Measurements from ENCODE around the gene TBL1XR1.
A peak's percentile ranks its signal among the peaks of the same experiment; 100 is the strongest.
"Not testable (repeated sequence)": the region's sequence is repeated elsewhere in the genome, so short reads cannot be mapped to it uniquely, and the experiment has no call there.

The TBL1XR1 gene

DNA sequence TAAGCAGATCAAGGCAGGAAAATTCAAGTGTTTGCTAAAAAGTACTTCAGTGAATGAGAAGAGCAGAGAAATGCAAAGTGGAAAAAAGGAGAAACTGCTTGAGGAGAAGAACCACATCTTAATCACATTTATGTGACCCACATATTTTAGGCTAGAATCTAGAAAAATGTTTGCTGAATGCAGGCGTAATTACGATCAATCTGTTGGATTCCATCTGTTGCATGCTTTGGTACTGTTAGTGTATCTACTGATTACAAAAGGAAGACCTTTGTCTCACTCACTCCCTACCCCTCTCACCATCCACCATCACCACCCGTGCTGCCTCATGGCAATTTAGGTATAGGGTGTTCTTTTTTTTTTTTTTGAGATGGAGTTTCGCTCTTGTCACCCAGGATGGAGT is 9.7 kb upstream of the TBL1XR1 start:
- DNase-seq = no peak

DNA sequence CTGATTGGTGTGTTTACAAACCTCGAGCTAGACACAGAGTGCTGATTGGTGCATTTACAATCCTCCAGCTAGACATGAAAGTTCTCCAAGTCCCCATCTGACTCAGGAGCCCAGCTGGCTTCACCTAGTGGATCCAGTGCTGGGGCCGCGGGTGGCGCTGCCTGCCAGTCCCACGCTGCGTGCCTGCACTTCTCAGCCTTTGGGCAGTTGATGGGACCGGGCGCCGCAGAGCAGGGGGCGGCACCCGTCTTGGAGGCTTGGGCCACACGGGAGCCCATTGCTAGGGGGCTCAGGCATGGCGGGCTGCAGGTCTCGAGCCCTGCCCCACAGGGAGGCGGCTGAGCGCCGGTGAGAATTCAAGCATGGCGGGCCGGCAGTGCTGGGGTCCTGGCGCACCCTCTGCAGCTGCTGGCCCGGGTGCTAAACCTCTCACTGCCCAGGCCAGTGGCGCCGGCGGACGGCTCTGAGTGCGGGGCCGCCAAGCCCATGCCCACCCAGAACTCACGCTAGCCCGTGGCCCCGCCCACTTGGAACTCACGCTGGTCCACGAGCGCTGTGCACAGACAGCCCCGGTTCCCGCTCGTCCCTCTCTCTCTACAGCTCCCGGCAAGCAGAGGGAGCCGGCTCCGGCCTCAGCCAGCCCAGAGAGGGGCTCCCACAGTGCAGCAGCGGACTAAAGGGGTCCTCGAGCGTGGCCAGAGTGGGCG is 6.6 kb upstream of the TBL1XR1 start:
- no peak for DNase-seq

DNA sequence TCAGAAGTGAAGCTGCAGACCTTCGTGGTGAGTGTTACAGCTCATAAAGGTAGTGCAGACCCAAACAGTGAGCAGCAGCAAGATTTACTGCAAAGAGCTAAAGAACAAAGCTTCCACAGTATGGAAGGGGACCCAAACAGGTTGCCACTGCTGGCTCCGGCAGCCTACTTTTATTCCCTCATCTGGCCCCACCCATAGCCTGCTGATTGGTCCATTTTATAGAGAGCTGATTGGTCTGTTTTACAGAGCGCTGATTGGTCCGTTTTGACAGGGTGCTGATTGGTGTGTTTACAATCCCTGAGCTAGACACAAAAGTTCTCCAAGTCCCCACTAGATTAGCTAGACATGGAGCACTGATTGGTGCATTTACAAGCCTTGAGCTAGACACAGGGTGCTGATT is 5.7 kb upstream of the TBL1XR1 start:
- not testable (repeated sequence) for DNase-seq

DNA sequence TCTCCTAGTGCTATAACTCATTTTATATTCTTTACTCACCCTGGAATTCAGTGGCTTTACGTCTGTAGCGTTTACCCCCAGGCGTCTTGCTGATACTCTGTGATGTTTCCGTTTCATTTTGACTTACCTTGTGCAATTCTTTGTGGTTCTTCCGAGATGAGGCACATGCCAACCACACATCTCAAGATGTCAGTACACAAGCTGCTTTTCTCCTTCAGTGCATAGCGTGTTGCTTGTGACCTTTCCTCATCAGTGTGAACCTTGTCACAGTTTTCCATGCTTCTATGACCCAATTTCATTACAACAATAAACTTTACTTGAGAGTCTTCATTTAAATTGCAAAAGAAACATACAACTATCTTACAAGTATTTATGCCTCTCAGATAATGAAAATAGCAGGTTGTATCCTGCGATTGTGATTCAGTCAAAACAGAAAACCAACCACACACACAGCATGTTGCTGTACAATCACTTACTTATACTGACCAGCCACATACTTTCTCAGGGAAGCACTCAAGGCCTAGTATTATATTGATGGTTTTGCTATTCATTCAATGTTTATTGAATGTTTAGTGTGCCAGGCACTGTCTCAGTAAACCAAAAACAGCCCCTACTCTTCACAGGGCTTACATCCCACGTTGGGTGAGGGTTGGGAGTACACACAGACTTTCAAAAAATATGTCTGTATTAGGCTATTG is 4.6 kb upstream of the TBL1XR1 start:
- no peak for DNase-seq

DNA sequence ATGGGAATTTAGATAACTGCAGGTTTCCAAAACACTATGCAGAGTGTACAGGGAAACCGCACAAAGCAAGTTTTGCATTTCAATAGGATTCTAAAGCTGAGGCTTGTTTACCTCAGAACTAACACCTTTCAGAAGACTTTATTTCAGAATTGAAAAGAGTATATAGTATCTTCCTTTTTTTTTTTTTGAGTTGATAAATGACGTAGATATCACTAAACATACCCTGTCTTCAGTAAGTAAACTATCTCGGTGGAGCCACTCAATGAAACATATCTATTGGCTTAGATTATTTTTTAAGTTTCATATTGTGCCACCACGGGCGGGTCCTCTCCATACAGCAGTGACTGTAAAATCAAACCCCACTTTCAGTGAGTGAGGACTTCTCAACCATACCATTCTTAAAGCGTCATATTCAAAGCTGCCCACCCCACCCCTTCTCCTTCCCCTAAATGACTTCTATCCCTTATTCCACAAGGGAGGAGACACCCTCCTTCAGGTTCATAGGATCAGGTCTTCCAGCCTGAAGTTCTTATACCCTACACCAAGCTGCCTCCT is 2.0 kb upstream of the TBL1XR1 start:
- DNase-seq = no peak

DNA sequence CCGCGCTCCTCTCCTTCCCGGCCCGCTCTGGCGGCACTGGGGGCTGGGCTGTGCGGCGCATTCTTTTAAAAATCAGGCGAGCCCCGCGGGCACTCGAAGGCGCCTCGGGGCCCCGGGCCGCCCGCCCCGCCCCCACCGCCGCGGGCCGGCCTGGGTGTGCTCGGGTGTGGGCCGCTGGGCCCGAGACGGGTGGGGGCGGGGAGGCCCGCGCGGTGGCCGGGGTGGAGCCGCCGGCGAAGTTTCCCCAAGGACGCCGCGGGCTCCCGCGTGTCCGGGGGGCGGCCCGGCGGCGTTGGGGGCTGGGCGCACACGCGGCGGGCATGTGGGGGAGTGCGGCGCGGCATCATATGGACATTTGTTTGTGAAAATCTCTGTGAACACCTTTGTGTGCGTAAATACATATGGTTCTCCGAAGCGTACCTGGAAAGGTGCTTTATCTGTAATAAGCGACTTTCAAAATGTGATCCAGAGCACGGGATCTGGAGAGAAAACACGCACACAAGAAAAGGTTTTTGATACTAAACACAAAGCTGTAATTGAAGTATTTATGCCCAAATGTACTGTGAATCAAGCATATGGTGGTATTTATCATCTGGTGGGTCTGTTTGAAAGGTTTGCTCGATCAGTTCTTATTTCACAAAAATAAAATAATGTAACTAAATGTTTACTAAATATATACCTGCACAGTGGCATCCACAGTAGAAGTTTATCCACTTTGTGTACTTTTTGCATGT is 612 bp upstream of the TBL1XR1 start:
- DNase-seq = peak; percentile 72

DNA sequence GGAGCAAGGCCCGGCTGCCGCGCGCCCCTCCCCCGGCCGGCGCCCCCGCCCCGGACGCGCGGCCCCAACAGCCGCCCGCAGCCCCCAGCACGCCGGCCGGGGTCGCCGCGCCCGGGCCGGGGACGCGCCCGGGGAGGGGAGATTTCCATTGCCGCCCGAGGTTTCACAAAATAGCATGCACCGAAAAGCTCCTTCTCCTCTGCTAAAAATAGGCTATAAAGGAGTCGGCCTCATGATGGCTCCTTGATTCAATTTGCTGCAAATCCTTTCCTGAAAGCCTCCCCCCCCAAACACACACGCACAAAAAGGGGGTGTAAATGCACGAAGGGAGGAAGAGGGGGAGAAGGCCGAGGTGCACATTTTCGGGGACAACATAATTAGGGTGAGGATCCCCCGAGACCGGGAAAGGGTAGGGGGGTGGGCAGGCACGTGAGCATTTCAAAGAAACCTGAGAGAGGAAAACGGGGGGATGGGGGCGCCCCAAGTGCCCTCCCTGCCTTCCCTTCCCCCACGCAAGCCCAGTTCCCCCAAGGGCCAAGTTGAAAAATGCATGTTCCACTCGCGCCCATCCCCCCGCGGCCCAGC is 734 bp downstream of the TBL1XR1 start:
- peak; percentile 37 for DNase-seq

DNA sequence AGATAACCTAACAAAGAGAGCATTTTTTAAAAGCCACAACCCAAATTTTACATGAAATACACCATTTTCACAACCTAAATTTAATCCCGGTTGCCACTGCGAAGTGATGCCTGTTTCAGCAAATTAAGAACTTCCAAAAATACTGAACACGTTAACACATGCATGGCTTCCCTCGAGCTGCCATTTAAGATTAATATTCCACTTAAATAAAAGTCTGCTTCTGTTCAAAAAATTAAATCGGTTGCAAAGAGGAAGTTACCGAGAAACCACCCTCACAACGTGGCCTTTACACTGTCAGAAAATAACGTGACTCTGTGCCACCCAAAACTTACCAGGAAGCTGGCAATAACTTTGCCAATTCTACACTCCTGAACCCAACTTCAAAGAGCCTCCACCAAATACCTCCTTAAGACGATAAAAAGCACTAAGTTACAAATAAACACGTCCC is 1.2 kb downstream of the TBL1XR1 start:
- no peak for DNase-seq

DNA sequence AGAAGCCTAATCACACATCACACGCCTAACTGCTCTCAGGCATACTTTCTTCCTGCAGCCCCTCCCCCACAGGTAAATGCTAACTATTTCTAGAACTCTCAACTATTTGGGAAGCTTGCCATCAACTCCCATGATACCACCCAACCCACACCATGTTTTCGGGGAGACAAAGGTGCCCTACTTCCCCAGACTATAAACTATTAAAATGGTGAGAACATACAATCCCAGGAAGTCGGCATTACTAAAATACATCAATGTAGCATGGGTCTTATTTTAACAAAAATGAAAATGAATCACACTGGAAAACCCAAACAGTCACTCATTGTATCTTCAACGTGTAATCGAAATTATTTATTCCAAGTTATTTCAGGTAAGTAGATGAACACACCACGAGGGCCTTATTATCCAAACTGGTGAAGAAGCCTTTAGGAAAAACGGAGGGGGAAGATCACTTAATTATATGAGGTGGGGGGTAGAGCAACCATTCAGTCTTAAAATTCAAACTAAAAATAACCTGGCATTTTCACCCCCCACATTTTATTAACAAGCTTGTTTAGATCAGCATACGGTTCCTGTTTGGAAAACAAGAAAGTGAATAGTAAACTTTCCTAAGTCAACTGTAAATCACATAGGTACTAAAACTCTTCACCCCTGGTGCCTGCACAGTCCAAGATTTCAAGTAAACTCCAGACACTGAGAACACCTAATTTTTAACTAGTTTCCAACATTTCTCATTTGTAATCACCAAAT is 1.9 kb downstream of the TBL1XR1 start:
- no peak for DNase-seq

DNA sequence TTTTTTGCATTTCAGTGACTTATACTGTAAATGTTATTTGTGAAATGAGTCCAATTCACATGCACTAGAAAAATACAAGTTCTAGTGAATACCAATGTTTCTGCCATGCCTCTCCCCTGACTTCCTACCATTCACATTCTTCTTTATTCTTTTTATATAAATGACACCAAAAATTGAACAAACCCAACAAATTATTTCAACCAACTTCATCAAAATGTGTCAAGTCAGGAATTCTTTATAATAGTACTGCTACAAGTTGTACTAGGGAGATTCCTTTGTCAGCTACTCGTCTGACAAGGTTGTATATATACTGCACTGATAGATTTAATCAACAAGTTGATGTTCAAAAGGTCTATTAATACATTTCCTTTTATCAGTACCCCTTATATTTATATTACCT is 3.0 kb downstream of the TBL1XR1 start:
- no peak for DNase-seq

DNA sequence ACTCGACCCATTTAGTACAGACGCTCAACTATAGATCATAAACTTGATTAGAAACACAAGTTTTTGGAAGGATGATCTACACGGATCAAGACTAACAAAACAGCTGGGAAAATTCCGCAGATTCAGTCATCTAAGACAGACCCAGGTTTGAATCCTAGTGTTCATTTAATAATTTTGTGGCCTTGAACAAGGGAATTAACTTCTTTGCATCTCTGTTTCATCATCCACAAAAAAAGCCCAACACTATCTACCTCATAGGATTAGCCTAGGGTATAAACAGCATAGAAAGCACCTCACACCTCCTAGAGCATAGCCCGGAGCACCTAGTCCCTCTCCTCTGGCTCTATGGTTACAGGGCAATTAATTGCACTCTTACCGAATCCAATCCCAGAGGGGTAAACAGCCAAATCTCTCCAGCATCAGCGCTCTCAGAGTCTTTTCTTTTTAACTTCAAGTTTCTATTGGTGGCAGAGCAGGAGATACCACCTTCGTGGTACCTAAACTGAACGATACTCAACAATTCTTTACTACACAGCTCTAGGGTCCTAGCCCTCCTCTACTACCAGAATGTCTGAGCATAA is 3.5 kb downstream of the TBL1XR1 start:
- DNase-seq = no peak

DNA sequence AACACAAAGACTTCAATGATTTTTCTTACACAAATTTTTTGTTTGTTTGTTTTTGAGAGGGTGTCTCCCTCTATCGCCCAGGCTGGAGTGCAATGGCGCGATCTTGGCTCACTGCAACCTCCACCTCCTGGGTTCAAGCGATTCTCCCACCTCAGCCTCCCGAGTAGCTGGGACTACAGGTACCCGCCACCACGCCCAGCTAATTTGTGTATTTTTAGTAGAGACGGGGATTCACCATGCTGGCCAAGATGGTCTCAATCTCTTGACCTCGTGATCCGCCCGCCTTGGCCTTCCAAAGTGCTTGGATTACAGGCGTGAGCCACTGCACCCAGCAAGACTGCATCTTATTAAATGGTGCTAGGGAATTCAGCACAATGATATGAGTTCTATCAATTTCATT is 4.0 kb downstream of the TBL1XR1 start:
- DNase-seq = not testable (repeated sequence)

DNA sequence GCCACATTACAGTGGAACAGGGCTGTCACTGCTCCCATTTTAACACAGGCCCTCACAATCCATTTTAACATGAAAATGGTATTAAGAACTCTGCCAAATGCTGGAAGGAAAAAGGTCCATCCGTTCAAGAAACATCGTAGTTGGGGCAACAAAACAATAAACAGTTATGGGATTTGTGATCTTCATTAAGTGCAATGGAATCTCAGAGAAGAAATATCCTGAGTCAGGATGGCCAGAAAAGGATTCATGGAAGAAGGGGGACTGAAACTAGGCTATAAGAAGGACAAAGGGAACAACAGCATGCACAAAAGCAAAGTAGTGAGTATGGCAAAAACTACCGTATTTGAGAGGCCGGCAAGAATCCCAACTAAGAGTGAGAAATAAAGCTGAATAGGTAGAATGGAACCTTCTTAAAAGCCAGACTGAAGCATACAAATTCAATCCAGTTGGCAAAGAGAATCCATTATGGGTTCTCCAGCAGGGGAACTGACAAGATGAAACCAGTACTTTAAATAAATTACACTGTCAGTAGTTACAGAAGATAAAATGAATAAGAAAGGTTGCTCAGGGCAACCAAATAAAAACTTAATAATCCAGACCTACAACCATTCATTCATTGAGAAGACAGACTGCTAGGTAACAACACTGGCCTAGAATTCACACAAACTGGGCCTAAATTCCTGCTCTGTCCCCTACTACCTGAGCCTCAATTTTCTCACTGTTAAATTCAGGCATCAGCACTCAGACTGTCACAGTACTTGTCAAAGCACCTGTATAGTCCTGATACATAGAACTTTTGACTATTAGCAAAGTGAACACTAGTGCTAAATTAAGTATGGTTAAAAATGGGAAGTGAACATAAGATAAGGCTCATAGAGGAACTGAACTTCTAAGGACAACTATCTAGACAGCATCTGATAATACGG is 6.3 kb downstream of the TBL1XR1 start:
- DNase-seq = no peak

DNA sequence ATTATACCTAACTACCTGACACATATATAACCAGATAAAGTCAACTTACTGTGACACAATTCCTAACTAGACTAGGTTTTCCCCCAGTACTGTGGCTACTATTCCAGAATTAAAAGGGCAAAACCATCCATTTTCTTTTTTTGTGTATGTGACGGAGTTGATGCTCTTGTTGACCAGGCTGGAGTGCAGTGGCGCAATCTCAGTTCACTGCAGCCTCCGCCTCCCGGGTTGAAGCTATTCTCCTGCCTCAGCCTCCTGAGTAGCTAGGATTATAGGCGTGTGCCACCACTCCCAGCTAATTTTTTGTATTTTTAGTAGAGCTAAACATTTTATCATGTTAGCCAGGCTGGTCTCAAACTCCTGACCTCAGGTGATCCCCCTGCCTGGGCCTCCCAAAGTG is 7.1 kb downstream of the TBL1XR1 start:
- not testable (repeated sequence) for DNase-seq

DNA sequence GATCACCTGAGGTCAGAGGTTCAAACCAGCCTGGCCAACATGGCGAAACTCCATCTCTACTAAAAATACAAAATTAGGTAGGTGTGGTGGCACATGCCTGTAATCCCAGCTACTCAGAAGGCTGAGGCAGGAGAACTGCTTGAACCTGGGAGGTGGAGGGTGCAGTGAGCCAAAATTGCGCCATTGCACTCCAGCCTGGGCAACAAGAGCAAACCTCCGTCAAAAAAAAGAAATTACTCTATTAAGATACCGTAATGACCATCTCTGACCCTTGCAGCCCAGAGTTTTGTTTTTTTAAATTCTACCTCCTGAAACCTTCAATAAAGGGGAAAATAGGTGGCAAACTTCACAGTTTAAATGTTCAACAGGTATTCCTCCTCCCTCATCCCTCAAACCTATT is 9.0 kb downstream of the TBL1XR1 start:
- DNase-seq = not testable (repeated sequence)

DNA sequence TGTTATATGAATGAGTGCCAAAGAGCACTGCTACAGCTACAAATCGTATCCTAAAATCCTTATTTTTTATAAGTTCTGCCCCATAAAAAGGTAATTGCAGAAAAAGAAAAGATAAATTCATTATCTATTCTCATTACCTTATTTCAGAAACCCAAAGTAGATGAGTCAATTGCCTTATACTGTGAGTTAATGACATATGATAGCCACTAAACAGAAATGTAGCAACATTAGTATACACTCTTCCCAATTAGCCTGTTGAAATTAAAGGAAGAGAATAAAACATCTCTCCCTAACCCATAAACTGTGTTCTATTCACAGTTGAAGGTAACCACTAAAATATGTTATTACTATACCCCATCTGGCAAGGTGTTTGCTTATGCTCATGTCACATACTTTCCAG is 11.0 kb downstream of the TBL1XR1 start:
- no peak for DNase-seq

DNA sequence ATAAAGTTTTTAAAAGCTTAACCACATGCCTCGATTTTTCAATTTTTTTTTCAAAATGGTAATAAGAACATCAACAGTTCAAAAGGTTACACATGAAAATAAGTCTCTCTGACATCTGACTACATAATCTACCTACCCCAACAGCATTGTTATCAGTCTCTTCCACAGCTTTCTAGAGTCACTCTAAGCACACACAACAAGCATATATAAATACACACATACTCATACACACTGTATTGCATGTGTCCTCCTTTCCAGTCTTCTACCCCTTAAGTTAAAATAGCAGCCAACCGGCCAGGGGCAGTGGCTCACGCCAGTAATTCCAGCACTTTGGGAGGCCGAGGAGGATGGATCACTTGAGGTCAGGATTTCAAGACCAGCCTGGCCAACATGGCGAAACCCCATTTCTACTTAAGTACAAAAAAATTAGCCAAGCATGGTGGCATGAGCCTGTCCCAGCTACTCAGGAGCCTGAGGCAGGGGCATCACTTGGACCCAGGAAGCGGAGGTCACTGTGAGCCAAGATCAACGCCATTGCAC is 12.2 kb downstream of the TBL1XR1 start:
- no peak for DNase-seq

DNA sequence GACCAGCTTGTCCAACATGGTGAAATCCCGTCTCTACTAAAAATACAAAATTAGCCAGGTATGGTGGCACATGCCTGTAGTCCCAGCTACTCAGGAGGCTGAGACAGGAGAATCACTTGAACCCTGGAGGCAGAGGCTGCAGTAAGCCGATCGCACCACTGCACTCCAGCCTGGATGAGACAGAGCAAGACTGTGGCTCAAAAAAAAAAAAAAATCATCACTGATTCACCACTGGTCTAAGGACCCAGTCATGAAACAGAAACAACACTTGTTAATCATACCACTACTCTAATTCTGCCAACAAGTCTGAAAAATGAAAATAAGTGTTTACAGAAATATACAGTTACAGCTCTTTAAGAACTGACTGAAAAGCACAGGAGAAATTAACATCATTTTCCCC is 12.7 kb downstream of the TBL1XR1 start:
- DNase-seq = not testable (repeated sequence)

DNA sequence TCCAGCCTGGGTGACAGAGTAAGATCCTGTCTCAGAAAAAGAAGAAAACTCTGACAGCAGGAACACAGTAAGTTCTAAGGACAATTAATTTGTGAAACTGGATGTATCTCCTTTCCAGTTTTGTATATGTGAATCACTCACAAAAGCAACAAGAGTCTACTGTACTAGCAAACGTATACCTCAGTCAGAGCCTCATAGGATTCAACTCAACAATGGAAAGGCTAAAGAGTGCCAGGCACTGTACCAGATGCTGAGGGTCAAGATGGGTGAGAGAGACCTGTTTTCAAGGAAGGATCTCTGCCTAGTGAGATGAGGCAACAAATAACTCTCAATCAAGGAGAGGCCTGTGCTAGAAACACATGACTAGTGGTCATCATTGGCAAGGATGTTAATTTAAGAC is 14.9 kb downstream of the TBL1XR1 start:
- DNase-seq = no peak

DNA sequence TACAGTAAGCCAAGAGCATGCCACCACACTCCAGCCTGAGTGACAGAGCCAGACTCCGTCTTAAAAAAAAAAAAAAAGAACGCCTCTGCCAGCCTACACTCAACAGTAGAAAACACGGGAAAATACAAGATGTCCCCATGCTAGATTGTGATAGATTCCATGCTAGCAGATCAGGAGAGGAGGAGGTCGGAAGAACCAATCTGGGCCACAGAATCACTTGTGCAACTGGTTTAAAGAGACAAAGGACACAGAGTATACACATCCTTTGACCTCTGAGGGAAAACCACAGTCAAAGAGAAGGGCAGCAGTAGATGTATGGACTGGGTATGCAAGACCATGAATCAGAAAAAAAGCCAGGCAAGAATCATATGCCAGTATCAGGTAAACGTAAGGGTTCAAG is 15.9 kb downstream of the TBL1XR1 start:
- DNase-seq = no peak

DNA sequence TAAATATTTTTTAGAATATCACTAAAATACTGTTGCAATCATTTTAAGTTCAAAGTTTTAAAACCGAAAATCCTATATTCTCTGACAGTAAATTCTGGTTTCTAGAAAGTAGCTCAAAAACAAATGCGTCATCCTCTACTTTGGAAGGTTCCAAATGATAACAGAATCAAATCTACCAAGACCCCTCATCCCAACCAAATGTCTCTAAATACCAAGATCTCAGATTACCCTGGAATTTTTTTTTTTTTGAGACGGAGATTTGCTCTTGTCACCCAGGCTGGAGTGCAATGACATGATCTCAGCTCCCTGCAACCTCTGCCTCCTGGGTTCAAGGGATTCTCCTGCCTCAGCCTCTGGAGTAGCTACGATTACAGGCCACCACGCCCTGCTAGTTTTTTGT is 16.8 kb downstream of the TBL1XR1 start:
- no peak for DNase-seq

Data from NCI-H1092 (cell line).